Measurements from ENCODE around the gene SPIRE2. TPM values are rescaled to one million over a fixed set of nuclear protein-coding genes. Genes with fewer than 3 reads are reported as not detected.
"Not testable (repeated sequence)": the region's sequence is repeated elsewhere in the genome, so short reads cannot be mapped to it uniquely, and the experiment has no call there.

The SPIRE2 gene
- total RNA-seq, 2 donors from 2014 or later = 51.7 to 80.5 TPM

DNA sequence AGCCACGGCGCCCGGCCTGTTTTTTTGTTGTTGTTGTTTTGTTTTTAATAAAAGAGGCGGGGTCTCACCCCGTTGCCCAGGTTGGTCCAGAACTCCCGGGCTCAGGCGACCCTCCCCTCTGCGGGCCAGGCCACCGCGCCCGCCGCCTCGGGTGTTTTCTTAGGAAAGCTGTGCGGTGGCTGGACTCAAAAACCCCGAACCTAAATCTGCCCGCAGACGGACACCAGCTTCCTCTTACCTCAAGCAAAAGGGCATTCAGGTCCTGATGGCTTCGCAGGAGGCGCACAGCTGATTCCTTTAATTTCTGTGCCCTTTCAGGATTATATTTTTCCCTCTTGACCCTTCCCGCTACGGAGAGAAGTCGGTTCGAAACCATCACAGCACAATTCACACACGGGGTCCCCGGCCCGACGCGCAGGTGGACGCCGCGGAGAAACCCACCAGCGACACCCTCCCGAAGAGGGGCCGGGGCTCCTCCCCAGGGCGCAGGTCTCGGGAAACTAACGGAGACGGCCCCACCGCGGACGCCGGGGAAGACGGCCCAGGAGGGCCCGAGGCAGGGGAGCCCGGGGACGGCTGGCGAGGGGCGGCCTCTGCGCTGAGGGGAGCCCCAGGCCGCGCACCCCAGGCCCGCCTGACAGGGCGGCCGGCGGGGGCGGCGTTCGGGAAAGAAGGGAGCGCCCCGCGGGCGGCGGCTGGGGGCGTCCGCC lies 12.5 kb upstream of the SPIRE2 start:
- Histone ChIP-seq H3K4me3 (peak overlapping the region; percentile 53), H3K9me3 (no peaks in the 10 kb centered on the region), H3K27me3 (no peaks in the 10 kb centered on the region), H3K27ac (no peak overlapping the region), H3K9ac (ENCODE audit: low read depth in 2 of 2, low read length in 2 of 2) (peak overlapping the region; percentile 61 to 91), H3K36me3 (no peaks in the 10 kb centered on the region), H3K4me1 (no peaks in the 10 kb centered on the region)
- no peak for TF ChIP-seq CTCF (IDR thresholded peaks at IDR 0.05)
- intact Hi-C loops (cut with DNase I) = loop anchor here (10.0 kb wide), 1 partner anchor 49 kb away; no protein-coding TSS in a partner anchor
- no peak for DNase-seq

DNA sequence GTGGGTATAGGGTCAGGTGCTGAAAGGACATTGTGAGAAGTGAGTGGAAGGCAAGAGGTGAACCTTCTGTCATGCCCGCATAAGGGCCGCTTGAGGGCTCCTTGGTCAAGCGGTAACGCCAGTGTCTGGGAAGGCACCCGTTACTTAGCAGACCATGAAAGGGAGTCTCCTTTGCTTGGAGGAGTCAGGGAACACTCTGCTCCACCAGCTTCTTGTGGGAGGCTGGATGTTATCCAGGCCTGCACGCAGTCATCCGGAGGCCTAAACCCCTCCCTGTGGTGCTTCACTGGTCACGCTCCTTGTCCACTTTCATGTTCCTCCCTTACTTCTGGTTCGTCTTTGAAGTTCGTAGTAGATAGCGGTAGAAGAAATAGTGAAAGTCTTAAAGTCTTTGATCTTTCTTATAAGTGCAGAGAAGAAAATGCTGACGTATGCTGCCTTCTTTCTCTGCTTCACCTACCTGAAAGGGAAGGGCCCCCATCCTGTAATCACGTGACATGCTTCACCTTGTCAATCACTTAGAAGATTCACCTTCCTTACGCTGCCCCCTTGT lies 9.3 kb upstream of the SPIRE2 start:
- not testable (repeated sequence) for DNase-seq; H3K27me3 ChIP-seq; H3K9ac ChIP-seq (ENCODE audit: low read depth in 2 of 2, low read length in 2 of 2); H3K4me3 ChIP-seq; H3K27ac ChIP-seq; H3K9me3 ChIP-seq; H3K4me1 ChIP-seq; H3K36me3 ChIP-seq
- intact Hi-C loops (cut with DNase I) = loop anchor here (10.0 kb wide), 1 partner anchor 46 kb away; no protein-coding TSS in a partner anchor

- intact Hi-C loops (cut with DNase I) = loop anchor here (10.0 kb wide), 1 partner anchor 45 kb away; no protein-coding TSS in a partner anchor
- not testable (repeated sequence) for H3K9me3 ChIP-seq; H3K4me1 ChIP-seq; H3K9ac ChIP-seq (ENCODE audit: low read depth in 2 of 2, low read length in 2 of 2); H3K27ac ChIP-seq; H3K4me3 ChIP-seq; H3K36me3 ChIP-seq; DNase-seq; H3K27me3 ChIP-seq
These were observed 8.8 kb upstream of the SPIRE2 start for GRCh38 chr16:89819448-89819847.

DNA sequence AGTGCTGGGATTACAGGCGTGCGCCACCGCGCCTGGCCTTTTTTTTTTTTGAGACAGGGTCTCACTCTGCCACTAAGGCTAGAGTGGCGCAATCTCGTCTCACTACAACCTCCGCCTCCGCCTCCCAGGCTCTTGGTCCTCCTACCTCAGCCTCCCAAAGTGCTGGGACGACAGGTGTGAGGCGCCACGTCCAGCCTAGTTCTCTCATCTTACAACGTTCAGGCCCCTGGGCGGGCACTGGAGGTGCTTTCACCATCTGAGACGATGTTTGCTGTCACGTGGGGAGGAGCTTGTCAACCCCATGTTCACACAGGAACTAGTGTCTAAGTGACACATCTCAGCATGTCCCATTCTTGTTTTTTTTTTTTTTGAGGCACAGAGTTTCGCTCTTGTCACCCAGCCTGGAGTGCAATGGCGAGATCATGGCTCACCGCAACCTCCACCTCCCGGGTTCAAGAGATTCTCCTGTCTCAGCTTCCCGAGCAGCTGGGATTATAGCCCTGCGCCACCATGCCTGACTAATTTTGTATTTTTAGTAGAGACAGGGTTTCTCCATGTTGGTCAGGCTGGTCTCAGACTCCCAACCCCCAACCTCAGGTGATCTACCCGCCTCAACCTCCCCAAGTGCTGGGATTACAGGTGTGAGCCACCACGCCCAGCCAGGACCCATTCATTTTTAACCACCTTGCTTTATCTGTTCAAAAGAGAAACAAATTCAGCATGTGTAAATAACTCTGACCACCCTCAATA lies 6.7 kb upstream of the SPIRE2 start:
- H3K27me3 ChIP-seq = no peaks in the 10 kb centered on the region
- H3K9me3 ChIP-seq = no peaks in the 10 kb centered on the region
- no peak for DNase-seq
- H3K4me1 ChIP-seq = no peaks in the 10 kb centered on the region
- no peak overlapping the region for H3K27ac ChIP-seq
- intact Hi-C loops (cut with DNase I) = no loop called here
- H3K9ac ChIP-seq (ENCODE audit: low read depth in 2 of 2, low read length in 2 of 2) = peak overlapping the region in 1 of 2 donors; percentile 13
- TF ChIP-seq CTCF (IDR thresholded peaks at IDR 0.05) = no peak
- no peak overlapping the region for H3K4me3 ChIP-seq
- no peaks in the 10 kb centered on the region for H3K36me3 ChIP-seq

GRCh38 chr16:89822188-89823086 lies 5.8 kb upstream of the SPIRE2 start:
- DNase-seq = peak; percentile 64
- TF ChIP-seq CTCF (IDR thresholded peaks at IDR 0.05) = no peak
- Histone ChIP-seq H3K9ac (ENCODE audit: low read depth in 2 of 2, low read length in 2 of 2) (peak overlapping the region in 1 of 2 donors; percentile 13), H3K4me3 (no peak overlapping the region), H3K27ac (no peak overlapping the region), H3K36me3 (no peaks in the 10 kb centered on the region), H3K4me1 (no peaks in the 10 kb centered on the region), H3K9me3 (no peaks in the 10 kb centered on the region), H3K27me3 (no peaks in the 10 kb centered on the region)
- intact Hi-C loops (cut with DNase I) = no loop called here
